GM12891 (cell line): Measurements from ENCODE around the gene NAALADL2.

Experiments
- PAX5 ChIP-seq: IDR thresholded peaks from 2 replicates; pipeline ENCODE4 v1.6.1; 2011; ENCODE audit warnings: low read length, moderate library complexity, mild to moderate bottlenecking; ENCODE audit not compliant: insufficient read depth, severe bottlenecking
- POLR2A ChIP-seq: IDR thresholded peaks from 2 replicates; pipeline ENCODE4 v1.6.1; 2011; ENCODE audit warnings: low read depth, low read length, control low read depth
- POLR2AphosphoS5 ChIP-seq: IDR thresholded peaks from 2 replicates; pipeline ENCODE4 v1.6.1; 2011; ENCODE audit warnings: low read depth, low read length, control low read depth
- TAF1 ChIP-seq: IDR thresholded peaks from 2 replicates; pipeline ENCODE4 v1.6.1; 2011; ENCODE audit warnings: low read depth, low read length, control low read depth

DNA sequence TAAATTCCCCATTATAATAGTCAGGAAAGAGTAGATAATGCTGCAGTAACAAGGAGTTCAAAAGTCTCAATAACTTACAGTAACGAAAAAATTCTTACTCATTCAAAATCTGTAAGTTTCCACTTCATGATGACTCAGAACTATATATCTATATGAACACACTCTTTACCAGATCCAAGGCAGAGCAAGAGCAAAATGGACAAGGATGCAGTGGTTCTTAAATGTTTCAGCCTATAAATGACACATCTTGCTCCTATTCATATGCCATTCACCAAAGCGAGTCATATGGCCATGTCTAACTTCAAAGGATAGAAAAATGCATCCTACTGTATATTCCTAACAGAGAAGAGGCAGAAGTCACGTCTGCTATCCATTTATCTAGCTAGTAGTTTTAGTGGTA is 787.7 kb downstream of the NAALADL2 start:
- TF ChIP-seq POLR2AphosphoS5 (no peak), TAF1 (no peak), POLR2A (no peak), PAX5 (no peak)
